Epidermal melanocyte (primary cell): ENCODE results near the gene CEP170B.

ENCODE experiments used
- DNase-seq: peaks from one replicate; pipeline ENCODE4 v3.0.0; 2011; ENCODE audit warnings: low spot score; ENCODE audit not compliant: insufficient read length

The CEP170B gene

DNA sequence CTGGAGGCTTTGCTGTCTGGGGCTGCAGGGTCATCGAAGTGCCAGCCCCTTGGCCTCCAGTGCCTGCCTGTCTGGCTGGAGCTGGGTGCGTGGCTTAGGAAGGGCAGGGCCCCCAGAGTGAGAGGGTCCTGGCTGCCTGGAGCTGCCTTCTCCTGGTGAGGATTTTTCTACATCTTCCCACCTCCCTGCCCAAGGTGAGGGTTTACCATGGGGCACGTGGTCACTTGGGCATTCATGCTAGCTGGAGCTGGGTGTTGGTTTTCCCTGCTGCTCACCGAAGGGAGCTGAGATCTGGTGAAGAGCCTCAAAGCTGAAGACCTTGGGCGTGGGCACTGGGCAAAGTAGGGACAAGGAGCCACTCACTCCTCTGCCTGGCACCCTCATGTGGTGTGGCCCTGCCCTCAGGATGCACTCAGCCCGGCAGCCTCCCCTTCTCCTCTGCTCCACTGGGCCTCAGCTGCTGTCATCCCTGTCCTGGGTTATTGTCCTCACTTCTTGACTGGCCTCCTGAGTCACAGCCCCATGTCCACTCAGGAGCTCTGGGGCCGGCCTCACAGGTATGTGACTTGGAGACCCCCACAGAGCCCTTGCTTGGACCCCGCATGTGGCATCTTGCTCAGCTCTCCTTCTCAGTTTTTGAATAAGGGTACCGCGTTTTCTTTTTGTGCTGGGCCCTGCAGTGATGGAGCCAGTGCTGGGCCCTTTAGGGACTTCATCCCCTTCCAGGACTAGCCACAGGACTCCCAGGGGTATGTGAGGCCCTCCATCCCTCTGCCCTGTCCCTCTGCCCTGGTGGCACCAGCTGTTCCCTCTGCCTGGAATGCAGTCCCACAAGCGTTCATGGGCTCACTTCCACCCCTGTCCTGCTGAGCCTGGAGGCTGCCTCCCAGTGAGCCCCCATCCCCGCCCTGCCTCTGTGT lies 1.6 kb downstream of the CEP170B start:
- no peak for DNase-seq

DNA sequence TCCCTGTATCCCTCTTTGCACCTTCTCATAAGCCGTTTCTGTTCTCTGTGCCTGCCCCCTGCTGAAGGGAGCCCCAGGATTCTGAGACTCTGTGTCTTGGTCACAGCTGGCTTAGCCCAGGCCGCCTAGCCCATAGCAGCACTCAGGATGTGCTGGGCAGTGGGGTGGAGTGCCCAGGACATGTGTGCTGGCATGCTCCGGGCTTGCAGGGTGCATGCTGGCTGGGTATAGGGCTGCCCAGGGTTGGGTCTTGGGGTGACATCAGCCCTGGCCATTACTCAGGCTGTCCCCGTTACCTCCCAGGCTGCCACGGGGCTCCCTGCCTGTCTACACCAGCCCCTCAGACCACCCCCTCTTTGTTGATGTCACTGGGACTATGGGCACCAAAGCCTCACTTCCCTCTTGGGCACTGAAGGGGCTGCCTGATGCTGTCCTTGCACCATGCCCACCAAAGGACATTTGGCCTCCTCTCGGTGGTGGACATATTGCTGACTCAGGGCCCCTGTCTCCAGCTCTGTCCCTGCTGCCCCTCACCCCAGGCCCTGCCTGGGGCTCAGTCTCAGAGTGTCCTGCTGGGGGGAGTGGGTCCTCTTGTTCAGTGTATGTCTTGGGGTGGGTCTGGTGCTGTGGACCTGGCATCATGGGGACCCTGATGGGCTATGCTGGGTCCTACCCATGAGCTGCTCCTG lies 2.4 kb downstream of the CEP170B start:
- no peak for DNase-seq

DNA sequence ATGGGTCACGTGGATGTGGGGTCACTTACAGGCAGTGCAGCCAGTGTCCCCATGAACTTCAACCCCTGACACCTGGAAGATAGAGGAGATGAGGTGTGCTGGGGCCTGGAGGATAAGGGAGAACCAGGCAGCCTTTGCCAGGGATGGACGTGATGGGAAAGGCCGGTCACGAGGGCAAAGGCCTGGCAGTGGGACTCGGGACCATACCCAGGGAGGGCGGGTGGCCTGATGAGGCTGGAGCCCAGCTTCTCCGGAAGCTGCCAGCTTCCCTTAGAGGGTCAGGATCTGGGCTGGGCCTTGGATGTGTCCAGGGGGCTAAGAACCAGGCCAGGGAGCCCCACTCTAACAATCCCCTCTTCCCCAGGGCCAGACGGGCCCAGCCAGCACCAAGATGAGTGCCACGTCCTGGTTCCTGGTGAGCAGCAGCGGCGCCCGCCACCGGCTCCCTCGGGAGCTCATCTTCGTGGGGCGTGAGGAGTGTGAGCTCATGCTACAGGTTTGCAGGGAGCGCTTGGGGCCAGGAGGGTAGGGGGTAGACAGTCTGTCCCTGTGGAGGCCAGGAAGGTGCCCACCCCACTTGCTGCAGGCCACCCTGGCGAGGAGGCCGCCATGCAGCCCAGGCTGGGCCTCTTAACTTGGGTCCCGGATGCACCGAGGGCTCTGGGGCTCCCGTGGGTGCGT lies 3.1 kb downstream of the CEP170B start:
- no peak for DNase-seq

DNA sequence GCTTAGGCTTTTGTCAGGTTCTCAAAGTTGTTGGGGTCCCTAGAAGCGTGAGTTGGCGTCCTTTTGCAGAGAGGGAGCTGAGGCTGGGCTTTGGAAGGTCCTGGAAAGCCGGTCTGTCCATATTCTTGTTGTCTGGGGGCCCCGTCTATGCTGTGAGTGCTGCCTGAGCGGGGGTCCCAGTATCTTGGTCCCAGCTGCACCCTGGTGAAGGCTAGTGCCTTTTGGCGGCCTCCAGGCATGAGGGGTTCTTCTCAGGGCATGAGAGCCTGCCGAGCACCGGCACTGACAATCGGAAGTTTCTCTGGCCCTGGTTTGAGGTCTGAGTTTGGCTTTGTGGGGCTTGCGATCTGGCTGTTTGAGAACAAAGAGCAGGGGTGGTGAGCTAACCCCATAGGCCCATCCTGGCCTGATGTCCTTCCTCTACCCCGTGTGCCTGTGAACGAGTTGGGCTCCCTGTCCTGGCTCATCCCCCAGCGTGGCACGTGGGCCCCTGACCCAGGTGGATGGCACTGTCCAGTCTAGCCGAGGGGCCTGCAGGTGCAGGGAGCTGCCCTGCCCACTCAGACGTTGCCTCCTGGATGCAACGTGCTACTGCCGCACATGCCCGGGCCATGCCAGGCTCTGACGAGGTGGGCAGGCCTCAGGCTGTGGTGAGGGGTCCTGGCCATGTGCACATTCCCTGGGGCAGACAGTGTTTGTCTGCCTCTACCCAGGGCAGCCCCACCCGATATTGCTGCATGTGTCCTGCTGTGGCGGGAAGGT lies 3.9 kb downstream of the CEP170B start:
- DNase-seq, result no peak

DNA sequence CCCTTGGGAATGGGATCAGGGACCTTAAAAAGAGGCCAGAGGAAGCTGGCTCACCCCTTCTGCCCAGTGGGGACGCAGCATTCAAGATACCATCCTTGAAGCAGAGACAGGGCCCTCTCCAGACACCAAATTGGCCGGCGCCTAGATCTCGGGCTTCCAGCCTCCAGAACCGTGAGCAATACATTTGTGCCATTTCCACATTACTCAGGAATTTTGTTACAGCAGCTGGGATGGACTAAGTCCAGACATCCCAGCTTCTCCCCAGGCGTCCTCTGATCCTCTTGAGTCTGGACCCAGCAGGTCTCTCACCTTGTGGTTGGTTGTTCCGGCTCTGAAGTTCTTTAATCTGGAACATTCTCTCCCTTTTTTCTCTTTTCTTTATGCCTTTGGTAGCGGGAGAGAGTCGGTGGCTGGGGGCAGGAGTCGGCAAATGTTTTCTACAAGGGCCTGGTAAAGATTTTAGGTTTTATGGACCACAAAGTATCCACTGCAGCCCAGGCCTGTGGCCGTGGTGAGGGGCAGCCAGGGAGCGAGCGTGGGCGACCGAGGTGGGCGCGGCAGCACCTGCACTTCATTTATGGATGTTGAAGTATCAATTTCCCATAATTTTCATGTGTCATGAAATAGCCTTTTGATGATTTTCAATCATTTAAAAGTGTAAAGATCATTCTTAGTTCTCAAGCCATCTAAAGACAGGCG lies 4.8 kb downstream of the CEP170B start:
- DNase-seq, result no peak

DNA sequence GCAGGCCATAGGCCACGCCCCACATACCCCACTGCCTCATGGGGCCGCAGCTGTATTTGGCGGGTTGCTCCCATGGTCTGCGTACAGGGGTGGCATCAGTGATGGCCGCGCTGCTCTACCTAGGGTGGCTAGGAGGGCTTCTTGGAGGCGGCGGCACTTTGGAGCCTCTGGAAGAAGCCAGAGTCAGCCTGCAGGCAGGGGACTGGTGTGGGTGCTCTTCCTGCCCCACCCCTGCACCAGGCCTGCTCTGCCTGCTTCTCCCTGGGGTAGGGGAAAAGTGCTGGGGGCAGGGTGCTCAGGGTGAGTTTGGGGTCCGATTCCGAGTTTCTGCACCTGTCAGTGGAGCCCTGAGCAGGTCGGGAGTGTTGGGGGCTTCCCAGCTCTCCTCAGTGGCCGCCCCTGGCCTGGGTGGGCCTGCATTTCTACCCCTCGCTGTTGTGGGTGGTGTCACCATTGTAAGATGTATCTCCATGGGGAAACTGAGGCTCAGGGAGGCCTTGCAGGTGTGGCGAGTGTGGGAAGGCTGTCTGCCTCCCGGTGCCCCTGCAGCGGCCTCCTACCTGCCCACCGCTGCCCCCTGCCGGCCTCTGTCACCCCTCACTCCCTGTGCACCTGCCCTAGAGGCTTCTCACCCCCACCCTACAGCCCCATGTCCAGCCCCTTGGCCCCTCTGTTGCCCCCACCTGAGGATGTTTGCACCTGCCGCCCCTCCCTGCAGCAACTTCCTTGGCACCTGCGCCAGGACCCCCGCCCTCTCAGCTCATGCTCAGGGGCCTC lies 5.5 kb downstream of the CEP170B start:
- no peak for DNase-seq

DNA sequence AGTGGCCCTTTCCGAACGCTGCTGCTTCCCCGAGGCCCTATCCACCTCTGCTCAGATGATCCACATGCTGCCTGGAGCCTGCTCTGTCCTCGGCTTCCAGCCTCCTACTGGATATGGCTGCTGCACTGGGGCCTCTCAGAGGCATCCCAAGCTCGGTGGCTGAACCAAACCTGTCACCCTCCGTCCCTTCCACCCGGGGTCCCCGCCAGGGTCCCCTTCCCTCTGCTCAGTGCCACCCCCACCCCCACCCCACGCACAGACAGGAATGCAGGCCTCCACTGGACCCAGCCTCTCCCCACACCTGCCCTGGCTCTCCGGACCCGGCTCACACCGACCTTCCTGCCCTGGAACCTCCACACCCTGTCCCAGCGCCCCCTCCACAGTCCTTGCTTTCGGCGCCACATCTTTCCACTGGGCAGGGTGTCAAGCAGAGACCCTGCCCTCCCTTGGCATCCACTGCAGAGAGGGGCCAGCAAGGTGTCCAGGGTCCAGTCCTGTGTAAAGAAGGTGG lies 6.1 kb downstream of the CEP170B start:
- DNase-seq, result no peak

DNA sequence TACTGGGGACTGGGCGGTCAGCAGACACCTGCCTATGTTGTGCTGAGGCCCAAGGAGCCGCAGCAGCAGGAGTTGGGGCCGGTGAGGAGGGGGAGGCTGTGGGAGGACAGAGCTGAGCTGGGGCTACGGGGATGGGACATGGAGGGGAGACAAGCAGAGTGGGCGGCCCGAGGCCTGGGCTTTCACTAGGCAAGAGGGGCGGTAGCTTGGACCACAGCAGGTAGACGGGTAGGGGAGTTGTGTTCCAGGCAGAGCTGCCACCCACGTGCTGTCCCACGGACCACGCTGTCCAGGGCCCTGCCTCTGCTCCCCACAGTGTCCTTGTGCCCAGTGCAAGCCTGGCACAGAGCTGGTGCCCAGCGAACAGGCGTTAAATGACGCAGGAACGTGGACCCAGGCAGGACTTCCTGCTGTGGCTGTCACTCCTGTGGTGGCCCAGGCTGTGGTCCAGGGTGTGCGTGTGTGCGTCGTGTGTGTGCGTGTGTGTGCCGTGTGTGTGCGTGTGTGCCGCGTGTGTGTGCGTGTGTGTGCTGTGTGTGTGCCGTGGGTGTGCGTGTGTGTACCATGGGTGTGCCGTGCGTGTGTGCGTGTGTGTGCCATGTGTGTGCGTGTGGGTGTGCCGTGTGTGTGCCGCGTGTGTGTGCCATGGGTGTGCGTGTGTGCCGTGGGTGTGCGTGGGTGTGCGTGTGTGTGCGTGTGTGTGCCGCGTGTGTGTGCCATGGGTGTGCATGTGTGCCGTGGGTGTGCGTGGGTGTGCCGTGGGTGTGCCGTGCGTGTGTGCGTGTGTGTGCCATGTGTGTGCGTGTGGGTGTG lies 6.8 kb downstream of the CEP170B start:
- DNase-seq, result no peak

DNA sequence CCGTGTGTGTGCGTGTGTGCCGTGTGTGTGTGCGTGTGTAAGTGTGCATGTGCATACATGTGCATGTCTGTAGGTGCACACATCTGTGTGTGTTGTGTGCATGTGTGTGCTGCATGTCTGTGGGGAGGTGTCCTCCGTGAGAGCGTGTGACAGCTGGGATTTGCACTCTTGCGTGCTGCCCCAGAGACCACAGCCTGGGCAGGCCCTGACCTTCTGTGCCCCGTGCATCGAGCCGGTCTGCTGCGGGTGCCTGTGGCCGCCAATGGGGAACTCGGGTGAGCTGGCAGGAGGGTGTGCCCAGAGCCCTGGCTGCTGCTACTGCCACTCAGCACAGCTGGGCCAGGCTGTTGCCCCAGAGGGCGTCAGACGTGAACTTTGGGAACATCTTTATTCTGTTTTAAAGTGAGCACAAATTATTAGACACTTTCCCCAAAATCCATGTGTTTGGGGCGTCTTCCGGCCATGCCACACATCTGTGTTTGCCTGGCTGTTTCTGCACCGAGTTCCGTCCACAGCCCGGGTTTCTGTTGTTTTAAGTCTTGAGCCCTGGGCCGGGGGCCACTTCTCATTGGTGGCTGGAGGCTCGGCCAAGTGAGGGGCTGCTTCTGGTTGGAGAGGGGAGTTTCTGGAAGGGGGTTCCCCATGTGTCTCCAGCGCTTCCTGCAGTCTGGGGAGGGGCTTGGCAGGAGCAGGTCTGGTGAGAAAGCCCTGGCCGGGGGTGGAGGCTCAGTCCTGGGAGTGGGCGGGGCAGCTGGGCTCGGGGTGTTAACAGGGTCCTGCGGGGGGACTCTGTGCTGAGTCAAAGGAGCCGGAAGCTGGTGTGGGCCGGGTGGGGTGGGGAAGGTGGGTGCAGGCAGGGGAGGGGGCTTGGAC lies 7.6 kb downstream of the CEP170B start:
- peak; percentile 75 for DNase-seq

DNA sequence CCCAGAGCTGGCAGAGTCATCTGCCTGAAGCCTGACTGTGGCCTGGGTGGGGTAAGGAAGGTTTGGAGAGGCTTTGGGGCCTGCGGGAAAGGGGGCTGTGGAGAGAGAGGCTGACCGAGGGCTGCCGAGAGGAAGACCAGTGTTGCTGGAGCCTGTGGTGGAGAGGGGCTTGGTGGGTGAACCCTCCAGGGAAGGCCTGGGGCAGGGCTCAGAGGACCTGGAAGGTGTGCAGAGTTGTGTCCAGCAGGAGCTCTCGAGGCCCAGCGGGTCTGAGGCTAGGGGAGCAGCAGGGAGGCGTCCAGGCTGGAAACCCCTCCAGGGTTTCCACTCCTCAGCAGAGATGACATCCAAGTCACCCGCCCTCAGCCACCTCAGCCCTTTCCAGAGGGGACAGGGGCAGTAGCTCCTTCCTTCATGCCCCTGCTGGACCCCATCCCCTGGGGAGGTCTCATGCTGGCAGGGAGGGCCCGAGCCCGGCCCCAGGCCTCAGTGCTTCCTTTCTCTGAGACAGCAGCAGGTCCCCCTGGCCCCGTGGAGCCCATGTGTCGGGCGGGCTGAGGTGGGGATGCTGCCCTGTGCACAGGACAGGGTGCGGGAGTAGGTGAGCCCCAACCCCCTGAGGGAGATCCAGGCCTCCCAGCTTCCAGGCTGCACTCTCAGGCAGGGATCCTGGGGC lies 8.4 kb downstream of the CEP170B start:
- no peak for DNase-seq

DNA sequence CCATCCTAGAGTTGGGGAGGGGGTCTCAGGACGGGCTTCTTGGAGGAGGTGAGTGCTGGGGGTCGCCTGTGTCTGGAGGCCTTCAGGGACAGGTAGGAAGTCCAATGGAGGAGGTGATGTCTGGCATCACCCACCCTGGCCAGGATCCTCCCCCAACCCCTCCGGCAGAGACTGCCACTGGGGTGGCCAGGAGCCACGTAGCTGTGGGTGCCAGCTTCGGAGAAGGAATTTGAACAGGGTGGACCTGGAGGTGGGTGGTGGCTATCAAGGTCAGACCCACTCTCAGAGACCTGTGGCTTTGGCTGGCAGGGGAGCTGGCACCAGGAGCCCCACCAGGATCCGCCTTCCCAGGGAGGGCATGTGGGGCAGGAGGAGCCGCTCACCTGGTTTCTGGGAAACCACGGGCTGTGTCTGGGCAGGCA lies 9.1 kb downstream of the CEP170B start:
- no peak for DNase-seq

DNA sequence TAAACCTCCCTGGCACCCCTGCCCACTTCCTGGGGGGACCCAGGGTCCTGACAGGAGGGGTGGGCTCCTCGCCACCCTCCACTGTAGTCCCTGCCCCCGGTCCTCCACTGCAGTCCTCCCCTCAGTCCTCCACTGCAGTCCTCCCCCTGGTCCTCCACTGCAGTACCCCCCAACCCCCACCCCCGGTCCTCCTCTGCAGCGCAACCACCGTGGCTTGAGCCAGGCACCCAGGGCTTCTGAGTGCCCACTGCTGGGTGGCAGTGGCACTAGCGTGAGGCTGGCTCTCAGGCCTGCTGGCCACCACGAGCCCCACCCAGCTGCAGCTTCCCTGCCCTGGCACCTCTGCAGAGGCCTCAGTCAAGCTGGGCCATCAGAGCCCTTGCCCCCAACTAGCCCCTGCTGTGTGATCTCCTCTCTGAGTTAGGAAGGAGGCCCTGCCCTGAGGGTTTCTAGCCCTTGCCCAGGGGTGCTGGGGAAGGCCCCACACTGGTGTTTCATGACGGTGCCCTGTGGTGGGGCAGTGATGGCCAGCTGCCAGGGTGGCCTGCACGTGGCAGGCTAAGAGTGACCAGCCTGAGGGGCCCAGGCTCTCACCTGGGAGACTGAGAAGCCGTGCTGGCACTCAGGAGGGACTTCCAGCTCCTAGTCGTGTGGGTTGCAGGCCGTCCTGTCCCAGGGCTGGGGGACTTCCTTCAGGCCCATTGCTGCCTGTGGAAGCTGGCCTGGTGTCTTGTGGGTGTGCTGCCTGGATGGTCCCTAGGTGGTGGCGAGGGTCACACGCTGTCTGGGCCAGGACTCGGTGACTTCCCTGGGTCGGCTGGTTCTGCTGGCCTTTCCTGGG lies 9.7 kb downstream of the CEP170B start:
- DNase-seq, result no peak

DNA sequence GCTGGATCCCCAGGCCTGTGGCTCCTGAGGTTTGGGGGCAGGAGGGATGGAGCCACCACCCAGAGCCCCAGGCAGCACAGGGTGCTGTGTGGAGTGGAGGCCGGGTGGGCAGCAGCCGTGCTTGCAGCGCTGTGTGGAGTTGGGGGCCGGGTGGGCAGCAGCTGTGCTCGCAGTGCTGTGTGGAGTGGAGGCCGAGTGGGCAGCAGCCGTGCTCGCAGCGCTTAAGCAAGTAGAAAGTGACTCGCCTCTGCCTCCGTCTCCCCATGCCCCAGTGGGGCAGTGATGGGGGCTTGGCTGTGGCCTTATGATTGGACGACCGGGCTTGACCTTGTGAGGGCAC lies 10.3 kb downstream of the CEP170B start:
- no peak for DNase-seq

DNA sequence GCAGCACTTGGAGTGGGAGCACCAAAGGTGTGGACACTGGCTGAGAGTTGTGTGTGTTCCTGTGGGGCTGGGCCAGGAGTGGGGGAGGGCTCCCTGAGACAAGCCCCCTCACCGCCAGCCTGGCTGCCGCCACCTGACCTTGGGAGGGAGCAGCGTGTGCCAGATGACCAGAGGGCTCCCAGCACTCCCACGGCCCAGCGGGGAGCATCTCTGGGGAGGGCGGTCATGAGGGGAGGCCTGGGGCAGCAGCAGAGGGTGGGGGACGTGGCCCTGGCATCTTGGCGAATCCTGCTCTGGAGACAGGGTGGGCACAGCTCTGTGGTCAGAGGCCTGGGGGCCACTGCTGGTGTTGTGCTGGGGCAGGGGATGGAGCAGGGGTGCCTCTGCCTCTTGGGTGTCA lies 10.7 kb downstream of the CEP170B start:
- DNase-seq, result no peak

DNA sequence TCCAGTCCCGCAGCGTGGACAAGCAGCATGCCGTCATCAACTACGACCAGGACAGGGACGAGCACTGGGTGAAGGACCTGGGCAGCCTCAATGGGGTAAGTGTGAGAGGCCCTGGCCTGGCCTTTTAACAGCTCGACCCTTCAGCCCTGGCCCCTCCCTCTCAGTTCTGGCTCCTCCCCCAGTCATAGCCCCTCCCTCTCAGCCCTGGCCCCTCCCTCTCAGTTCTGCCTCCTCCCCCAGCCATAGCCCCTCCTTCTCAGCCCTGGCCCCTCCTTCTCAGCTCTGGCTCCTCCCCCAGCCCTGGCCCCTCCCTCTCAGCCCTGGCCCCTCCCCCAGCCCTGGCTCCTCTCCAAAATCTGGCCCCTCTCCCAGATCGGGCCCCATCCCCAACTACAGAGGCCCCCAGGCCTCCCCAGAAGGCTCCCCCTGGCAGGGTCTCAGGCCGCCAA lies 11.2 kb downstream of the CEP170B start:
- DNase-seq, result no peak

DNA sequence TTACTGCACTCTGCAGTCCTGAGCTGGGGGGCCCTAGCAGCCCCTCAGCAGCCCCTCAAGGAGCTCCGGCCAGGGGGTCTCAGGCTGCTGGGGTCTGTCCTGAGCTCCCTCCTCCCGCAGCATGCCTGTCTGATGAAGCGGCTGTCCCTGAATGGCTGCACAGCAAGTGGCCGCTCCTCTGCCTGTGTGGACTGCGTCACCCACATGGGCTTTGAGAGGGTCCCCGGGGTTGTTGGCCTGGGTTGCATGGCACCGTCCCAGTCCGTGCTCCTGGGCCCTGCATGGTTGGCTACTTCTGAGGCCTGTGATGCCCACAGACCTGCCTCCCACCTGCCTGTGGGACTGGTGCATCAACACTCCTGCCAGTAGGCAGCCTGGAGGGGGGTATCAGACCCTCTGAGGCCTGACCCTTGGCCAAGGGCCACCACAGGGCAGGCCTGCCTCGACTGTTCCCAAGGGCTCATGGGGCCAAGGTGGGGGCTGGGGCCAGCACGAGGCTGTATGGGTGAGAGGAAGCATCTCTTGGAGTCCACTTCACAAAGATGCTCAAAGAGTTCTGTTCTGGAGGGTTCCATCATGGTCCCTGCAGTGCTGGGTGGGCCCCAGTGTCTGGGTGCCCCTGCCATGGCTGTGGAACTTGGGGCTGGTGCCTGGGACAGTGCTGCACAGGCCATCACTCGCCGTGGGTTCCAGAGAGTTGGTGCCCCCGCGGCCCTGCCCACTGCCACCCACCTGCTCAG lies 12.2 kb downstream of the CEP170B start:
- no peak for DNase-seq
